GM21529 (cell line): Measurements from ENCODE around the gene HINT1.
"Not testable (repeated sequence)": the region's sequence is repeated elsewhere in the genome, so short reads cannot be mapped to it uniquely, and the experiment has no call there.

ENCODE experiments used
- ATAC-seq: cut with Tn5 transposase; IDR thresholded peaks from one replicate; pipeline ENCODE4 v1.9.1; 2021; ENCODE audit not compliant: unreplicated experiment

Gene HINT1

DNA sequence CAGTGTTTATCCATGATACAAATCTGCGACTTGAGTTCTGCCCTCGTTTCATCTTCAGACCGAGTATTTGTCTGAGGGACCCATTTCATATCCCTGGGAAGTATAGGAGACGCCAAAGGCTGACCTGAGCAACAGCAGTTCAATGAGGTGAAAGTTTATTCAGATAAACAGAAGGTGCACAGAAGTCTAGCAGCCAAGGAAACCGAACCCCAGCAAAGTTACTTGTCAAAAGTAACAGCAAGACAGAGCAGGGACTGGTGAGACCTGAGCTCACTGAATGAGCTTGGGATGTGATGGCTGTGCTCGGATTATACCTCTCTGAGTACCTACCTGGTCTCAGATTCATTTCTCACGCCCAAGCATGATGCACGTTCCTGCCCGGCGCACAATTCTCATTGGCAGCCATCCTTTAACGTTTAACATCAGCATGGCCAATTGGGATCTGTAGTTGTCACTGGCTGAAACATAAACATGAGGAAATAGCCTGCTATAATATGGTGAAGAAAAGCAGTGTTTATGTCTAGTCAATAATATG, 6.3 kb upstream of the HINT1 start:
- ATAC-seq = peak; percentile 1

DNA sequence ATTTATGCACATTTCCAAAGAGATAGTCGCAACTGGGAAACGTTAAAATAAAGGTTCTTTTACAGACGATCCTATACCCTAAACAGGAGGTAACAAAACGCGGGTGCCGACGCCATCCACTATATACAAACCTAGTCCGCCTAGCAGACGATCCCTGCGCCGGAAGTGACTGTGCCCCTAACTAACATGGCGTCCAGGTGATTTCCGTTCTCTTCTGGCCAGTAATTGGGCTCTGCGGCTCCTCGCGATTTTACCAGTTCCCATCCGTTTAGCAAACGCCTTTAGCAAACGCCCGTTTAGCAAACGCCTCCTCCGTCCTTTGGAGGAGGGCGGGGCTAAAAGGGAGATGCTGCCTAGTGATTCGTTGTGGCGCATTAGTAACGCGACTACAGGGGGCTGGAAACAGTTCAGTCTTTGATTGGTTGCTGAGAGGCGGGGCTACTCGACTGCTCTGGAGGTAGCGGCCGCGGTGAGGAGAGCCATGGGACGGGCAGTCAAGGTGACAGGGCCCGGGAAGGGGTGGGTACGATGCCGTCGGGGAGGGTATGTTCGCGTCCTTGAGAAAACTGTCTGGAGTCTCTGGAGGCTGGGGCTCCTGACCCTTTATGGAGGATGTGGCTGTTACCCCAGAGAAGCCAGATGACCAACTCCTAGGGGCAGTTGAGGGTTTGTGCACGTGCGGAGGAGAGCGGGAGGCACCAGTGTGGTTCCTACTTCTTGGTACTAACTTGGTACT, 5.7 kb upstream of the HINT1 start, which contains the start of gene LYRM7:
TSS of gene LYRM7 (plus strand) at position 405 of the 736 bp plus-strand sequence. CDS start at position 482, 77 bp downstream.
- peak; percentile 97 for ATAC-seq

DNA sequence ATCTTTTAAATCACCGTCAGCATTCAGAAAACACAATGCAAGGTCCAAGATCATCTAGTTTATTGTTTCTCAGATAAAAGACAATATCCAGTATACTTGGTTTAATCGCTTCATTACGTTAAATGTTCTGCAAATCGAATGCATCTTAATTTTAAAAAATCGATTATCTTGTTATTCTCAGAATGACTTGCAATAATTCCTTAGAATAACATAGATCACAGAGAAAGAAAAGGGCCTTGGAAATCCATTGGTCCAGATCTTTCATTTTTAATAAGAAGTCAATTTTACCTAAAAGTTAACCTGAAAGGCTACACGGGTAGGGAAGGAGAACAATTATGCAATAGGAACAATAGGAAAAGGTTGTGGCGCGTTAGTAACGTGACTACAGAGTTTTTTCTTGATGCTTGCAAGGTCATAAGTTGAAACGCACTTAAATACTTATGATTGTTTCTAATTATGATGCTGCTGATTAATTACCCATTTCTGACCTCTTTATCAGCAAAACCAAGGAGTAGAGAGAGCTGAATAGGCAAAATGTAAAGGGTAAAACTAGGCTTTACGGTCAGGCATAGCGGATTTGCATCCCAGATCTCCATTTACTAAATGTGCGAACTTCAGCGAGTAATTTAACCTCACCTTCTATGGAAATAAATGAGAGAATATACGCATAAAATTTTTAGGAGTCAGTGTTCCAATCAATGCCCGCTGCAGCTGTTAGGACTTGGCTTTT, 4.9 kb upstream of the HINT1 start:
- ATAC-seq = no peak

DNA sequence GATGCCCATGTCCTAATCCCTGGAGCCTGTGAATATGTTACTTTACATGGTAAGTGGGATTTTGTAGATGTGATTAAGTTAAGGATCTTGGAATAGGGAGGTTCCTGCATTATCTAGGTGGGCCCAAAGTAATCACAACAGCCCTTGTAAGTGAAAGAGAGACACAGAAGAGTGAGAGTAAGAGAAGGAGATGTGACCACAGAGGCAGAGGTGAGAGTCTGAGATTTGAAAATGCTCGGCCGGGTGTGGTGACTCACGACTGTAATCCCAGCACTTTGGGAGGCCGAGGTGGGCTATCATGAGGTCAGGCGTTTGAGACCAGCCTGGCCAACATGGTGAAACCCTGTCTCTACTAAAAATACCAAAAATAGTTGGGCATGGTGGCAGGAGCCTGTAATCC, 2.6 kb upstream of the HINT1 start:
- ATAC-seq = no peak

DNA sequence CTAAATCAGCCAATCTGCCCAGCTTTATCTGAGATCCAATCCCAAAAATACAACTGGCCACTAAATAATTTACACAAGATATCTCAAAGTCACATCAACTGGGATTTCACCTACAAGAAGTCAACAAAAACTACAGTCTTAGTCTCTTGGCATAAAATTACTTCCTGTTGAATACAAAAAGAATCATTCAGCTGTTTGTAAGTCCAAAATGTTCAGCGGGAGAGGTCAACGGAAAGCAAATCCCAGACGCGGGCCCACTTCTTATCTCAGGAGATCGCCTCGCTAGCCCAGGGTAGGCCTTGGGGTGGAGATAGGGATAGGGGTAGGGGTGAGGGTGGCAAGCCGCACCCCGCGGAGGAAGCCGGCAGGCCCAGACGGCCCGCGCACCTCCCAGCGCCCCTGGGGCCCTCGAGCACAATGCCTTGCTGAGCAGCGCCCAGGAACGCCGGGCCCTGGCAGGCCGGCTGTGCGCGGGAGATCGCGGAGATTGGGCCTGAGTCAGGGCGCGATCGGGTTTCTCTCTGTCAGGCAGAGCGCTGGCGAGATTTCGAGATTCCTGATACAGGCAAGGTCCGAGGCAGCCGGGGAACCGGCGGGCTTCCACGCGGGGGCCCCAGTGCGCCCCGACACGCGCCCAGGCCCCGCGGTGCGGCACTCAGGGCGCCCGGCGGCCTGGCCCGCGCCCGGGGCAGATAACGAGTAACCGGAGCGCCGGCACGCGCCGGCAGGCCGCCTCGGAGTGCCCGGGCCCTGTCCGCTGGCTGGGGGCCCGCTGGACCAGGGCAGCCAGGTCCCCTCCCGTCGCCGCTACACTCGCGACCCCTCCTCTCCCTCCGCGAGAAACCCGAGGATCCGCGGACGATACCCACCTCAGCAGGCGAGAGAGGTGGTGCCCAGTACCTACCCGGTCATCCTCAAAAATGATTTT, 601 bp downstream of the HINT1 start:
- peak; percentile 70 for ATAC-seq

DNA sequence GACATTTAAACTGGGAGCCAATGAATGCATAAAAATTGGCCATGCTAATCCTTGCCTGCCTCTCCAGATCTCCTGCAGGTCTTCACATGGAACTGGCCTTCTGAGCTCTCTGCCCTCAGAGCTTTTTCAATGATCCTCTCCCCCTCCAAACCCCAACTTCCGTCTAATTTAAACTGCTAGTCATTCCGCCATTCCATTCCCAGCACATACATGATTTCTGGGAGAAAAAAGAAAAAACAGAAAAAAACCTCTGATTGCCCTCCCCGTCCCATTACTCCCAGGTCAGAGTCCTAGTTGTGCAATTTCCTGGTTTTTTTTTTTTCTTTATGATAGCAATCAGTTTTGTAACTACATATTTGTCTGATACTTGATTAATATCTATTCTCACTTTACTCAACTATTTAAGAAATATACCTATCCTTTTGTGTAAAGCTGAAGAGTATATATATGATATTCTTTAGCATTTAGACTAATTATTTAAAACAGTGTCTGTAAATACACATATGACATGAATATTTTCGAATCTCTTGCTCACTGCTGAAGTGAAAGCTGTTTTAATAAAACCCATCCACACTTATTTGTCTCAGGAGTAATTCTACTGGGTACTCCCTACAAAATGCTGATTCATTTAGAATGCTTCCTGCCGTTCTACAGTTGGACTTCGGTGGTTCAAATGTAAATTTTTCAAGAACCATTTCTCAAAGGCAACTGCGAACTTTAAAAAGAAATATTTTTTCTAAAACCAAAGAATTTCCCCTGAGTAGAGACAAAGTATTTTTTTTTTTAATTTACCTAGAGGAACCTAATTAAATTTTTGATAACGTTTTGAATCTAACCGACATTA, 1.6 kb downstream of the HINT1 start:
- no peak for ATAC-seq

DNA sequence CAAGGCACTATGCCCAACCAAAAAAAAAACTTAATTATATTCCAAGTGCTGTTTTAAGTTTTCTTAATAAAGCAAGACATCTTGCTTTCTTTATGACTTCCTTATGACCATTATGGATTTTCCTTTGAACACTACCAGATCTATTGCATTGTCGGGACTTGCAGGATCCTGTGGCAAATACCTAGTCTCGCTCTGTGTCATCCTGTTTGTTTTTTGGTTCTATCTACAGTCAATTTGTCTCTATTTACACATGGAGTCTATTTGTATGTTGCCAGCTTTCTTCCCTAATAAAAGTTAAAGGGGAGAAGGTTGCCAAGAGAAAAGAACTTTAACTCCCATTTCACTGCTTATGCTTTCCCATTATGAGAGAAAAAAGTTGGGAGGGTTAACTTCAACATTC, 4.9 kb downstream of the HINT1 start:
- no peak for ATAC-seq

DNA sequence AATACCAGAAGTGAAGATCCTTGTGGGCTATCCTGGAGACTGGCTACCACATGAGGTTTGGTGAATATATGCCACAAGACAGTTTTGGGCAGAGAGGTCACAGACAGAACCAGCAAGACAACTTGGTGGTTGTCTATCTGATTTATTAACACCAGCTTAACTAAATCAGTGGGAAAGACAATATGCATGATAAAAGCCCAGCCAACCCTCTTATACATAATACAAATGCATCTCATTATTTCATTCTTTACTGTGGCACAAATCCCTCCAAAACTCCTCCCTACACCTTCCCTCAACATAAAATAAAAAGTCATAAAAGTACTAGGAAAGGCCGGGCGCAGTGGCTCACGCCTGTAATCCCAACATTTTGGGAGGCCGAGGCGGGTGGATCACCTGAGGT, 8.1 kb downstream of the HINT1 start:
- ATAC-seq = no peak

DNA sequence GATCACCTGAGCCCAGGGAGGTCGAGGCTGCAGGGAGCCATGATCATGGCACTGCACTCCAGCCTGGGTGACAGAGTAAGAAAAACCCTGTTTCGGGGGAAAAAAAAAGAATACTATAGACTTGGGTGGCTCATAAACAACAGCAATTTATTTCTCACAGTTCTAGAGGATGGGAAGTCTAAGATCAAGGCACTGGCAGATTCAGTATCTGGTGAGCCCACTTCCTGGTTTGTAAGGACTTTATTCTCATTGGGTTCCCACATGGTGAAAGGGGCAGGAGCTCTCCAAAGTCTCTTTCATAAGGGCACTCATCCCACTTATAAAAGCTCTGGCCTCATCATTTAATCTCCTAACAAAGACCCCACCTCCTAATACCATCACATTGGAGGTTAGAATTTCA, 8.7 kb downstream of the HINT1 start:
- ATAC-seq = no peak

DNA sequence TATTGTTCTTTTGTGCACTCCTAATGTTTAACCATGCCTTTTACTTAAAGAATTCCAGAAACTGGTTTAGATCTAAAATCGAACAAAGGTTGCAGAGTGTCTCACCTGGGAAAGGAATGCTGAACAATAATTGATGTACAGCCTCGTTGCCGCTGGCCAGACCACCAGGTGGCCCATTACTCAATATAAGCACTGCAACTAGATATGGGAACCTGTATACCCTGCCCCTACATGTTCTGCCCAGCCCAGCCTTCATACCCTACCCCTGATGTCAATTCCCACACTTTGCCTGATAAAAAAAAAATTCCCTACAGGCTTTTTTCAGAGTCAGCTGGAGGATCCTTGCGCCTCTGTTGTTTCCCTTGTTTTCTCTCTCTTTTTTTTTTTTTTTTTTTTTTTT, 13.8 kb downstream of the HINT1 start:
- ATAC-seq = no peak

DNA sequence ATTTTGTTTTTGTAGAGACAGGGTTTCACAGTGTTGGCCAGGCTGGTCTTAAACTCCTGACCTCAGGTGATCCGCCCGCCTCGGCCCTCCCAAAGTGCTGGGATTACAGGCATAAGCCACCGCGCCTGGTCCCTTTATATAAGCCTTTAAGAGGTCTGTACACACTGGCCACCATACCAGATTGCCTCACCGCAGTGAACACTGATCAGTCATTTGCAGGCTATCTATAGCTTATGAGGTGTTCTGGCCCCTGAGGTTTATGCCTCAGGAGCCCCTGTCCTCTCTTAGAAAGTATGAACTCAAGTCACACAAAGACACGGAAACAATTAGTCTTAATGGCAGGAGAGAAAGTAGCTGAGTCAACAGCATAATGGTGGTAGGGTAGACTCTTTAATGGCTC, 14.6 kb downstream of the HINT1 start:
- ATAC-seq = no peak

DNA sequence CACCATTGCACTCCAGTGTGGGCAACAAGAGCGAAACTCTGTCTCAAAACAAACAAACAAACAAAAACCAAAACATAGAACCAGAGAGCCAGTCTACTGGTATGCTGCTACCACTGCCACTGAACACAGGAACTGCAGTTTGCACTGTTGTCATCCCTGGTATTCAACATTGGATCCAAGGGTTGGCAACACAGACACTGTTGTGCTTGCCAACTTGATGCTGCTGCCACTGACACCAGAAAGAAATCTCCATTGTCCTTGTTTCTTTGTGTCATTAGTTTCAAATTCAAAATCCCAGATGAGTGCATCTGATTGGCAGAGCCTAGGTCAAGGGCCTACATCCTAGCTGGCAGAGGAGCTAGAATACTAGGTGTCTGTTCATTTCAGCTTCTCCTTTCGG, 16.2 kb downstream of the HINT1 start:
- no peak for ATAC-seq

DNA sequence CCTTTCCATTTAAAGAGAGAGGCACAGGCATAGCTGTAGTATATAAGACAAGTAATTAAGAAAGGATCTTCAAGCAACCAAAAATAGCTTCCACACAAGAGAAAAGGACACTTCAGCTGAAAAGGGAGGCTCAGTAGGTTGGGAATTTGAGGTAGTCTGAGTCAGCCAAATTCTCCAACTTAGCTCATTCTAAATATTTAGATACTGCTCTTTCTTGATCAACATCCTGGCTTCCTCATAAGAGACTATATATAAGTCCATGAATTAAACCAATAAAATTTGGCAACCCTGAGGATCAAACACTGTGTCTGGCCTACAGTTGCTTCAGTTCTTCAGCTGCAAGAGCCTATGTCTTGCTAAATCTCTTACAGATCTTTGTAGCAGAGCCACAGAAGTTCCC, 17.8 kb downstream of the HINT1 start:
- ATAC-seq = no peak

DNA sequence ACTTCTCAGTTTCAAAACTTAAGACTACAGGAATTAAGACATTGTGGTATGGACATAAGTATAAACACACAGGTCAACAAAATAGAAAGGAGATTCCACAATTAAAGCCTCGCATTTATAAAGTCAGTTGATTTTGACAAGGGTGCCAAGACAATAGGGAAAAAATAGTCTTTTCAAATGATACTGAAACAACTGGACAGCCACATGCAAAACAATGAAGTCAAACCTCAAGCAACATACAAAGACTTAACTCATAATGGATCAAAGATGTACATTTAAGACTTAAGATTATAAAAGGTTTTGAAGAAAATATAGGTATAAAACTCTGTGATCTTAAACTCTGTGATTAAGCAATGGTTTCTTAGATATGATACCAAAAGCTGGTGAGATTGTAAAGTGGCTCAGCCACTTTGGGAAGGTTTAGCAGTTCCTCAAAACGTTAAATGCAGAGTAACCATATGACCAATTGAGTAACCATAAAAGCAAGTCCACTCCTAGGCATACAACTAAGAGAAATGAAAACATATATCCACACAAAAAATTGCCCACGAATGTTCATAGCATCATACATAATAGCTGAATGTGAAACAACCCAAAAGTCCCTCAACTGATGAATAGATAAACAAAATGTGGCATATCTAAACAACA, 22.0 kb downstream of the HINT1 start:
- ATAC-seq = no peak

DNA sequence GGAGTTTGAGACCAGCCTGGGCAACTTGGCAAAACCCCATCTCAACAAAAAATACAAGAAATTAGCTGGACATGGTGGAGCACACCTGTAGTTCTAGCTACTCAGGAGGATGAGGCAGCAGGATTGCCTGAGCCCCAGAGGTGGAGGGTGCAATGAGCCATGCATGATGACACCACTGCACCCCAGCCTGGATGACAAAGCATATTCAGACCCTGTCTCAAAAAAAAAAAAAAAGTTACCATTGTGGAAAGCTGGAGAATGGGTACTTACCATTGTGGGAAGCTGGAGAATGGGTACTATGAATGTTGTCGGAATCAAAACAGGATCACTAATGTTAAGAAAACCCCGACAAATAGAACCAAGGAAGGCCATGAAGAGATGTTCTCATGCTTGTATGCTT, 25.7 kb downstream of the HINT1 start:
- no peak for ATAC-seq

DNA sequence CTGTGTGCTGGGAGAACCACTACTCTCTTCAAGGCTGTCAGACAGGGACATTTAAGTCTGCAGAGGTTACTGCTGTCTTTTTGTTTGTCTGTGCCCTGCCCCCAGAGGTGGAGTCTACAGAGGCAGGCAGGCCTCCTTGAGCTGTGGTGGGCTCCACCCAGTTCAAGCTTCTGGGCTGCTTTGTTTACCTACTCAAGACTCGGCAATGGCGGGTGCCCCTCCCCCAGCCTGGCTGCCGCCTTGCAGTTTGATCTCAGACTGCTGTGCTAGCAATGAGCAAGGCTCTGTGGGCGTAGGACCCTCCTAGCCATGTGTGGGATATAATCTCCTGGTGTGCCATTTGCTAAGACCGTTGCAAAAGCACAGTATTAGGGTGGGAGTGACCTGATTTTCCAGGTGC, 26.6 kb downstream of the HINT1 start:
- not testable (repeated sequence) for ATAC-seq

DNA sequence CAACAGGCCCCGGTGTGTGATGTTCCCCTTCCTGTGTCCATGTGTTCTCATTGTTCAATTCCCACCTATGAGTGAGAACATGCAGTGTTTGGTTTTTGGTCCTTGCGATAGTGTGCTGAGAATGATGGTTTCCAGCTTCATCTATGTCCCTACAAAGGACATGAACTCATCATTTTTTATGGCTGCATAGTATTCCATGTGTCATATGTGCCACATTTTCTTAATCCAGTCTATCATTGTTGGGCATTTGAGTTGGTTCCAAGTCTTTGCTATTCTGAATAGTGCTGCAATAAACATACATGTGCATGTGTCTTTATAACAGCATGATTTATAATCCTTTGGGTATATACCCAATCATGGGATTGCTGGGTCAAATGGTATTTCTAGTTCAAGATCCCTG, 32.0 kb downstream of the HINT1 start:
- not testable (repeated sequence) for ATAC-seq

DNA sequence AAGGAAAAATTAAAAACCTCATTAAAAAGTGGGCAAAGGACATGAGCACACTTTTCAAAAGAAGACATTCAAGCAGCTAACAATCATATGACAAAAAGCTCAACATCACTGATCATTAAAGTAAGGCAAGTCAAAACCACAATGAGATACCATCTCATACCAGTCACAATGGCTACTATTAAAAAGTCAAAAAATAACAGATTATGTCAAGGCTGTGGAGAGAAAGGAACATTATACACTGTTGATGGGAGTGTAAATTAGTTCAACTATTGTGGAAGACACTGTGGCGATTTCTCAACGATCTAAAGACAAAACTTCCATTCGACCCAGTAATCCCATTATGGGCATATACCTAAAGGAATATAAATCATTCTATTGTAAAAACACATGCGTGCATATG, 35.8 kb downstream of the HINT1 start:
- no peak for ATAC-seq

DNA sequence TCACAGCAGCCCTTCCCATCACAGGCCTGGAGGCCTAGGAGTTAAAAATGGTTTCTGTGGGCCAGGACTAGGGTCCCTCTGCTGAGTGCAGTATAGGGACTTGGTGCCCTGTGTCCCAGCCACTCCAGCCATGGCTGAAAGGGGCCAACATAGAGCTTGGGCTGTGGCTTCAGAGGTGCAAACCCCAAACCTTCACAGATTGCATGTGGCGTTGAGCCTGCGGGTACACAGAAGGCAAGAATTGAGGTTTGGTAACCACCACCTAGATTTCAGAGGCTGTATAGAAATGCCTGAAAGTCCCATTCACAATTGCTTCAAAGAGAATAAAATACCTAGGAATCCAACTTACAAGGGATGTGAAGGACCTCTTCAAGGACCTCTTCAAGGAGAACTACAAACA, 37.8 kb downstream of the HINT1 start:
- ATAC-seq = not testable (repeated sequence)

DNA sequence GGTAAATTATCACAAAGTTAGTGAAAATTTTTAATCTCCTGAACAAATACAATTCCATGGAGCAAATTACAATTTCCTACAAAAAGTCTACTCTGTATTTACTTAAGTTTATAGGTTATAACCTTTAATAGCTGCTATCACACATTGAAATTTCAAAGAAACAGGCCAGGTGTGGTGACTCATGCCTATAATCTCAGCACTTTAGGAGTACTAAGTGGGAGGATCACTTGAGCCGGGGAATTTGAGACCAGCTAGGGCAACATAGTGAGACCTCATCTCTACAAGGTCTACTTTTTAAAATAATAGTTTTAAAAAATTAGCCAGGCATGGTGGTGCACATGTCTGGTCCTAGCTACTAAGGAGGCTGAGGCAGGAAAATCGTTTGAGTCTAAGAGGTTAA, 50.3 kb downstream of the HINT1 start:
- no peak for ATAC-seq
